Liver (tissue), 3 donors: Measurements from ENCODE around the gene DUSP2.

Experiments
- EGR1 ChIP-seq, 2 donors: IDR thresholded peaks; 2 replicates each; pipeline ENCODE4 v1.6.1; 2016 to 2018; ENCODE audit warnings: antibody characterized with exemption in 2 of 2, low read depth in 2 of 2
- FOXA1 ChIP-seq: IDR thresholded peaks from 2 replicates; pipeline ENCODE4 v1.6.1; 2016; ENCODE audit warnings: antibody characterized with exemption
- FOXA2 ChIP-seq: IDR thresholded peaks from 2 replicates; pipeline ENCODE4 v1.6.1; 2016; ENCODE audit warnings: antibody characterized with exemption
- HNF4G ChIP-seq: IDR thresholded peaks from 2 replicates; pipeline ENCODE4 v1.6.1; 2016; ENCODE audit warnings: antibody characterized with exemption
- JUND ChIP-seq, 2 donors: IDR thresholded peaks; 2 replicates each; pipeline ENCODE4 v1.6.1; 2016; ENCODE audit warnings: antibody characterized with exemption in 2 of 2
- RAD21 ChIP-seq, 2 donors: IDR thresholded peaks; 2 replicates each; pipeline ENCODE4 v1.6.1; 2016; ENCODE audit warnings: antibody characterized with exemption in 2 of 2, mild to moderate bottlenecking in 2 of 2
- SP1 ChIP-seq: IDR thresholded peaks from 2 replicates; pipeline ENCODE4 v1.6.1; 2018; ENCODE audit warnings: antibody characterized with exemption, mild to moderate bottlenecking
- TAF1 ChIP-seq: conservative IDR thresholded peaks from 2 replicates; pipeline ENCODE4 v1.6.1; 2016; ENCODE audit warnings: antibody characterized with exemption, mild to moderate bottlenecking
- YY1 ChIP-seq: IDR thresholded peaks from 2 replicates; pipeline ENCODE4 v1.6.1; 2016; ENCODE audit warnings: antibody characterized with exemption, mild to moderate bottlenecking
- TF ChIP-seq, protein P1 (sequence below): fragments of 150-350 bp; IDR thresholded peaks from 2 replicates; pipeline ENCODE4 v1.5.1; 2017; ENCODE audit warnings: improper control_type of control experiment, low read depth, low read length; ENCODE audit not compliant: missing input control
- TF ChIP-seq, protein P2 (sequence below): IDR thresholded peaks from 2 replicates; pipeline ENCODE4 v1.6.1; 2016; ENCODE audit warnings: antibody characterized with exemption
- TF ChIP-seq, protein P3 (sequence below): IDR thresholded peaks from 2 replicates; pipeline ENCODE4 v1.6.1; 2016; ENCODE audit warnings: antibody characterized with exemption
- TF ChIP-seq, protein P4 (sequence below): IDR thresholded peaks from 2 replicates; pipeline ENCODE4 v1.6.1; 2016; ENCODE audit warnings: antibody characterized with exemption, mild to moderate bottlenecking
- donor health status: healthy.
- donor health status: healthy.

DNA sequence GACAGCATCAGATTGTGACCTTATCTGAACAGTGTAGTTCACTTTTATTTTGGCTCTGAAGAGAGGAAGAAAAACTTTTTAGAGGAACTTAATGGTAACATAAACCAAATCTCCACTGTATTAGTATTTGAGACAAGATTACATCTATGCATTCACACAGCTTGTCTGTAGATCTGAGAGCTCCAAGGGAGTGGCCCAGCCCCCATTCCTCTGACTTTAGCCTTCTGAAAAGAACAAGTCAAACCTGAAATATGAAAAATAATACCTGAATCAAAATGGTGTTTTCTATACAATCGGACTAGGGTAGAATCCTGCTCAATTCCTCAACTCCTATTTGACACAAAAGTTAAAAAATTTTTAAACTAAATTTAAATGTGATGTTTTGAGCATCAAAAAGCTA is 40.3 kb upstream of the DUSP2 start:
- TF ChIP-seq YY1: no peak
- TF ChIP-seq, protein P1, sequence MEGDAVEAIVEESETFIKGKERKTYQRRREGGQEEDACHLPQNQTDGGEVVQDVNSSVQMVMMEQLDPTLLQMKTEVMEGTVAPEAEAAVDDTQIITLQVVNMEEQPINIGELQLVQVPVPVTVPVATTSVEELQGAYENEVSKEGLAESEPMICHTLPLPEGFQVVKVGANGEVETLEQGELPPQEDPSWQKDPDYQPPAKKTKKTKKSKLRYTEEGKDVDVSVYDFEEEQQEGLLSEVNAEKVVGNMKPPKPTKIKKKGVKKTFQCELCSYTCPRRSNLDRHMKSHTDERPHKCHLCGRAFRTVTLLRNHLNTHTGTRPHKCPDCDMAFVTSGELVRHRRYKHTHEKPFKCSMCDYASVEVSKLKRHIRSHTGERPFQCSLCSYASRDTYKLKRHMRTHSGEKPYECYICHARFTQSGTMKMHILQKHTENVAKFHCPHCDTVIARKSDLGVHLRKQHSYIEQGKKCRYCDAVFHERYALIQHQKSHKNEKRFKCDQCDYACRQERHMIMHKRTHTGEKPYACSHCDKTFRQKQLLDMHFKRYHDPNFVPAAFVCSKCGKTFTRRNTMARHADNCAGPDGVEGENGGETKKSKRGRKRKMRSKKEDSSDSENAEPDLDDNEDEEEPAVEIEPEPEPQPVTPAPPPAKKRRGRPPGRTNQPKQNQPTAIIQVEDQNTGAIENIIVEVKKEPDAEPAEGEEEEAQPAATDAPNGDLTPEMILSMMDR: no peak
- TF ChIP-seq EGR1 (IDR thresholded peaks at IDR 0.05; ENCODE audit: low read depth in 2 of 2): no peak
- TF ChIP-seq, protein P2, sequence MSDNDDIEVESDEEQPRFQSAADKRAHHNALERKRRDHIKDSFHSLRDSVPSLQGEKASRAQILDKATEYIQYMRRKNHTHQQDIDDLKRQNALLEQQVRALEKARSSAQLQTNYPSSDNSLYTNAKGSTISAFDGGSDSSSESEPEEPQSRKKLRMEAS: no peak
- no peak for TF ChIP-seq JUND (IDR thresholded peaks at IDR 0.05)
- TF ChIP-seq SP1: no peak
- TF ChIP-seq TAF1: no peak
- TF ChIP-seq FOXA2: no peak
- TF ChIP-seq, protein P3, sequence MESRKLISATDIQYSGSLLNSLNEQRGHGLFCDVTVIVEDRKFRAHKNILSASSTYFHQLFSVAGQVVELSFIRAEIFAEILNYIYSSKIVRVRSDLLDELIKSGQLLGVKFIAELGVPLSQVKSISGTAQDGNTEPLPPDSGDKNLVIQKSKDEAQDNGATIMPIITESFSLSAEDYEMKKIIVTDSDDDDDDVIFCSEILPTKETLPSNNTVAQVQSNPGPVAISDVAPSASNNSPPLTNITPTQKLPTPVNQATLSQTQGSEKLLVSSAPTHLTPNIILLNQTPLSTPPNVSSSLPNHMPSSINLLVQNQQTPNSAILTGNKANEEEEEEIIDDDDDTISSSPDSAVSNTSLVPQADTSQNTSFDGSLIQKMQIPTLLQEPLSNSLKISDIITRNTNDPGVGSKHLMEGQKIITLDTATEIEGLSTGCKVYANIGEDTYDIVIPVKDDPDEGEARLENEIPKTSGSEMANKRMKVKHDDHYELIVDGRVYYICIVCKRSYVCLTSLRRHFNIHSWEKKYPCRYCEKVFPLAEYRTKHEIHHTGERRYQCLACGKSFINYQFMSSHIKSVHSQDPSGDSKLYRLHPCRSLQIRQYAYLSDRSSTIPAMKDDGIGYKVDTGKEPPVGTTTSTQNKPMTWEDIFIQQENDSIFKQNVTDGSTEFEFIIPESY: no peak
- TF ChIP-seq, protein P4, sequence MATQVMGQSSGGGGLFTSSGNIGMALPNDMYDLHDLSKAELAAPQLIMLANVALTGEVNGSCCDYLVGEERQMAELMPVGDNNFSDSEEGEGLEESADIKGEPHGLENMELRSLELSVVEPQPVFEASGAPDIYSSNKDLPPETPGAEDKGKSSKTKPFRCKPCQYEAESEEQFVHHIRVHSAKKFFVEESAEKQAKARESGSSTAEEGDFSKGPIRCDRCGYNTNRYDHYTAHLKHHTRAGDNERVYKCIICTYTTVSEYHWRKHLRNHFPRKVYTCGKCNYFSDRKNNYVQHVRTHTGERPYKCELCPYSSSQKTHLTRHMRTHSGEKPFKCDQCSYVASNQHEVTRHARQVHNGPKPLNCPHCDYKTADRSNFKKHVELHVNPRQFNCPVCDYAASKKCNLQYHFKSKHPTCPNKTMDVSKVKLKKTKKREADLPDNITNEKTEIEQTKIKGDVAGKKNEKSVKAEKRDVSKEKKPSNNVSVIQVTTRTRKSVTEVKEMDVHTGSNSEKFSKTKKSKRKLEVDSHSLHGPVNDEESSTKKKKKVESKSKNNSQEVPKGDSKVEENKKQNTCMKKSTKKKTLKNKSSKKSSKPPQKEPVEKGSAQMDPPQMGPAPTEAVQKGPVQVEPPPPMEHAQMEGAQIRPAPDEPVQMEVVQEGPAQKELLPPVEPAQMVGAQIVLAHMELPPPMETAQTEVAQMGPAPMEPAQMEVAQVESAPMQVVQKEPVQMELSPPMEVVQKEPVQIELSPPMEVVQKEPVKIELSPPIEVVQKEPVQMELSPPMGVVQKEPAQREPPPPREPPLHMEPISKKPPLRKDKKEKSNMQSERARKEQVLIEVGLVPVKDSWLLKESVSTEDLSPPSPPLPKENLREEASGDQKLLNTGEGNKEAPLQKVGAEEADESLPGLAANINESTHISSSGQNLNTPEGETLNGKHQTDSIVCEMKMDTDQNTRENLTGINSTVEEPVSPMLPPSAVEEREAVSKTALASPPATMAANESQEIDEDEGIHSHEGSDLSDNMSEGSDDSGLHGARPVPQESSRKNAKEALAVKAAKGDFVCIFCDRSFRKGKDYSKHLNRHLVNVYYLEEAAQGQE: no peak
- TF ChIP-seq FOXA1: no peak
- no peak for TF ChIP-seq HNF4G
- no peak for TF ChIP-seq RAD21 (IDR thresholded peaks at IDR 0.05)
